DOHH2 (cell line): Measurements from ENCODE around the gene CEP85.

Experiments
- H3F3A ChIP-seq: fragments of 200-600 bp; sonication (generic), shearing (Covaris generic); 2 replicates; pipeline ENCODE4 v1.6.0; 2016; ENCODE audit warnings: antibody characterized with exemption, mild to moderate bottlenecking; ENCODE audit not compliant: control insufficient read depth, insufficient read depth
- H3K27ac ChIP-seq: fragments of 200-600 bp; sonication (generic); 2 replicates; pipeline ENCODE4 v1.5.1; 2014; ENCODE audit warnings: low read depth, mild to moderate bottlenecking, low read length, moderate library complexity
- H3K27me3 ChIP-seq: fragments of 200-600 bp; sonication (generic); 2 replicates; pipeline ENCODE4 v1.6.1; 2014; ENCODE audit warnings: mild to moderate bottlenecking, low read length, mixed read lengths; ENCODE audit not compliant: control insufficient read depth
- H3K36me3 ChIP-seq: fragments of 200-600 bp; sonication (generic); 2 replicates; pipeline ENCODE4 v1.6.1; 2014; ENCODE audit warnings: mild to moderate bottlenecking, low read length, moderate library complexity, mixed read lengths; ENCODE audit not compliant: control insufficient read depth
- H3K4me1 ChIP-seq: fragments of 200-600 bp; sonication (generic); 2 replicates; pipeline ENCODE4 v1.6.1; 2014; ENCODE audit warnings: mild to moderate bottlenecking, low read length, mixed read lengths; ENCODE audit not compliant: control insufficient read depth
- H3K4me2 ChIP-seq: fragments of 200-600 bp; sonication (generic); 2 replicates; pipeline ENCODE4 v1.6.0; 2014; ENCODE audit warnings: mild to moderate bottlenecking, low read length, moderate library complexity
- H3K4me3 ChIP-seq: fragments of 200-600 bp; sonication (generic); 2 replicates; pipeline ENCODE4 v1.5.1; 2014; ENCODE audit warnings: mild to moderate bottlenecking, low read length, mixed read lengths
- H3K79me2 ChIP-seq: fragments of 200-600 bp; sonication (generic); 2 replicates; pipeline ENCODE4 v1.6.1; 2014; ENCODE audit warnings: mild to moderate bottlenecking, low read length, mixed read lengths; ENCODE audit not compliant: control insufficient read depth
- H3K9me2 ChIP-seq: fragments of 200-600 bp; sonication (generic); replicated peaks from 2 replicates; pipeline ENCODE4 v1.6.1; 2014; ENCODE audit warnings: mild to moderate bottlenecking, low read length, mixed read lengths; ENCODE audit not compliant: control insufficient read depth
- H3K9me3 ChIP-seq: fragments of 200-600 bp; sonication (generic); 2 replicates; pipeline ENCODE4 v1.6.1; 2014; ENCODE audit warnings: antibody characterized with exemption, low read length, mixed read lengths; ENCODE audit not compliant: control insufficient read depth, insufficient read depth
- H4K20me1 ChIP-seq: fragments of 200-600 bp; sonication (generic); 2 replicates; pipeline ENCODE4 v1.6.0; 2014; ENCODE audit warnings: low read depth, mild to moderate bottlenecking, antibody characterized with exemption, low read length, moderate library complexity; ENCODE audit not compliant: control insufficient read depth, insufficient read depth
- CTCF ChIP-seq: fragments of 200-600 bp; sonication (generic); IDR thresholded peaks from one replicate; pipeline ENCODE4 v1.5.1; 2014; ENCODE audit warnings: antibody characterized with exemption, mild to moderate bottlenecking, low read depth, low read length; ENCODE audit not compliant: poor library complexity, severe bottlenecking
- EZH2phosphoT487 ChIP-seq: fragments of 200-600 bp; sonication (generic); IDR thresholded peaks from 2 replicates; pipeline ENCODE4 v1.6.1; 2017; ENCODE audit warnings: borderline replicate concordance, mild to moderate bottlenecking, antibody characterized with exemption, low read length, moderate library complexity, mixed read lengths

Gene CEP85

GRCh38 chr1:26281971-26282370 lies 48.0 kb downstream of the CEP85 start:
- no peak overlapping the region for H3K4me3 ChIP-seq
- H3K9me2 ChIP-seq = no peaks in the 10 kb centered on the region
- peaks cover 27% of the 10 kb centered on the region for H3K36me3 ChIP-seq
- H3K4me2 ChIP-seq = no peak overlapping the region
- no peaks in the 10 kb centered on the region for H4K20me1 ChIP-seq
- no peak overlapping the region for H3K27ac ChIP-seq
- TF ChIP-seq EZH2phosphoT487 (no peak), CTCF (no peak)
- H3K27me3 ChIP-seq = no peaks in the 10 kb centered on the region
- peaks cover 8% of the 10 kb centered on the region; the same call in 1 of the 2 replicates for H3K79me2 ChIP-seq
- no peaks in the 10 kb centered on the region for H3K9me3 ChIP-seq
- H3K4me1 ChIP-seq = peaks cover 48% of the 10 kb centered on the region
- peaks cover 8% of the 10 kb centered on the region for H3F3A ChIP-seq

- Histone ChIP-seq H3K4me2 (no peak overlapping the region), H3K79me2 (peaks cover 8% of the 10 kb centered on the region; the same call in 1 of the 2 replicates), H3K4me3 (no peak overlapping the region), H3K4me1 (peaks cover 53% of the 10 kb centered on the region), H3K9me3 (no peaks in the 10 kb centered on the region), H4K20me1 (no peaks in the 10 kb centered on the region), H3K9me2 (no peaks in the 10 kb centered on the region), H3K36me3 (peaks cover 22% of the 10 kb centered on the region), H3K27me3 (no peaks in the 10 kb centered on the region), H3K27ac (no peak overlapping the region), H3F3A (peaks cover 13% of the 10 kb centered on the region)
- TF ChIP-seq EZH2phosphoT487 (no peak), CTCF (no peak)
Observed at GRCh38 chr1:26282401-26282918, 48.5 kb downstream of the CEP85 start.

- H3K4me1 ChIP-seq = peaks cover 58% of the 10 kb centered on the region
- H3K4me2 ChIP-seq = no peak overlapping the region
- H3K27ac ChIP-seq = no peak overlapping the region
Observed at GRCh38 chr1:26283279-26283853, 49.4 kb downstream of the CEP85 start.

More at GRCh38 chr1:26283279-26283853, 49.4 kb downstream of the CEP85 start:
- Histone ChIP-seq H3K27me3 (no peaks in the 10 kb centered on the region), H3K79me2 (peaks cover 8% of the 10 kb centered on the region; the same call in 1 of the 2 replicates), H3K9me3 (no peaks in the 10 kb centered on the region), H3K9me2 (no peaks in the 10 kb centered on the region), H4K20me1 (no peaks in the 10 kb centered on the region), H3K4me3 (no peak overlapping the region), H3F3A (peaks cover 22% of the 10 kb centered on the region), H3K36me3 (peaks cover 22% of the 10 kb centered on the region)
- no peak for TF ChIP-seq EZH2phosphoT487
- no peak for TF ChIP-seq CTCF
